HG03095 (cell line): ENCODE results near the gene MDK.

ENCODE experiments used
- ATAC-seq: cut with Tn5 transposase; IDR thresholded peaks from one replicate; pipeline ENCODE4 v1.9.1; 2021; ENCODE audit warnings: moderate library complexity; ENCODE audit not compliant: unreplicated experiment

MDK gene

DNA sequence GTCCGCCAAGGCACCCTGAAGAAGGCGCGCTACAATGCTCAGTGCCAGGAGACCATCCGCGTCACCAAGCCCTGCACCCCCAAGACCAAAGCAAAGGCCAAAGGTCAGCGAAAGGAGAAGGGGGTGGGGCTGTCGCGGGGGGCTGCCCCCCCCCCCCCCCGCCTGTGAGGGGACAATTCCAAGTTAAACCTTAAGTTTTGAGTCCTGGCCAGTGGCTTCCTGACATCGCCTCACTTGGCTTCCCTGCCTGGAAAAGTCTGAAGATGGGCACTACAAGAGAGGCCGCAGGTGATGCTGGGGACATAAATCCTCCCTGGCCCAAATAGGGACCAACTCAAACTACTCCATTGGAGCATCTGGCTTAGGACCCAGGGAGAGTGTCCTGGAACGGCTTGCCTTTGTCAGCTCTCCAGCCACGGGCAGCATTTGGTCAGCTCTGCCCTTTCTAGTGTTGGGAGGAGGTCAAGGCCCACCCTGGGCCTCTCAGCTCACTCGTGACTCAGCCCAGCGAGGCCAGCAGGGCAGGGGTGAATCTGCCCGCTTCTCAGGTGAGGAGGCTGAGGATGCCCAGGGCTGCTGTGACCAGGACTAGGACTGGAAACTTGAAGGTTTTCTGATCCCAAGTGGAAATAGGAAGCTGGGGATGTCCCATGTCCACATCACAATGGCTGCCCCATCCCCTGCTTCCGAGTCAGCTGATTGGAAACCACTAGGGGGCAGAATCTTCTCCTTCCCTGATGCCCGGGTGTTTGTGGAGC lies 1.4 kb downstream of the MDK start:
- no peak for ATAC-seq

DNA sequence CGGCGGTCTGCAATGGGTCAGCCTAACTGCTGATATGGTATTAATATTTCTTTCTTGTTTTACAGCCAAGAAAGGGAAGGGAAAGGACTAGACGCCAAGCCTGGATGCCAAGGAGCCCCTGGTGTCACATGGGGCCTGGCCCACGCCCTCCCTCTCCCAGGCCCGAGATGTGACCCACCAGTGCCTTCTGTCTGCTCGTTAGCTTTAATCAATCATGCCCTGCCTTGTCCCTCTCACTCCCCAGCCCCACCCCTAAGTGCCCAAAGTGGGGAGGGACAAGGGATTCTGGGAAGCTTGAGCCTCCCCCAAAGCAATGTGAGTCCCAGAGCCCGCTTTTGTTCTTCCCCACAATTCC lies 1.9 kb downstream of the MDK start:
- ATAC-seq = no peak

DNA sequence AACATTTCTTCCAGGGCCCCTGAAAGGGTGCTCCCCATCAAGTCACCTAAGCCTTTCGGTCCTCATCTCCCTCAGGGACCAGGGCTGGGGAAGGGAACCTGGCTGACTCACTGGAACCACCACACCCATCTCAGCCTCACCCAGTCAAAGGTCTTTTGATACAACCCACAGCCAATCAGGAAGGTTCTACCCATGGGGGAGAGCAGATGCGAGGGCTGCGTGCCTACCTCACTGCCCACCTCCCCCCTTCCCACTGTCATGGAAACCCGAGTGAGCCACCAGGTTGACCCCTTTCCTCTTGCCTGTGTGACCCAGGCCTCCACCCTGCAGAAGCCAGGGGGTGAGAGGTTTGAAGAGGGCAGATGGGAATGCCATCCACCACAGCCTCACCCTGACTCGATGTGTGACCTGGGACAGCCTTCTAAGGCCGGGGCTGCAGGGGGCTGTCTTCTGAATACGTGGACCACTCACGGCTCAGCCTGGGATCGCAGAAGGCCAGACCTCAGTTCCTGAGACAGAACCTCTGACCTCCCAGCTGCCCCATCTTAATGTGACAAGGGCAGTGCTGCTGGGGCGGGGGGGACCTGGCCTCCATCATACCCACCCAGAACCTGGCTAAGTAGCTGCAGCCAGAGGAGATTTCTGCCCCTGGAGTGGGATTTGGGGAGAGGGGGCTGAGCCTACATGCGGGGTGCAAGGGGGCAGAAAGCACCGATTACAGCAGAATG lies 2.7 kb downstream of the MDK start:
- ATAC-seq = no peak

DNA sequence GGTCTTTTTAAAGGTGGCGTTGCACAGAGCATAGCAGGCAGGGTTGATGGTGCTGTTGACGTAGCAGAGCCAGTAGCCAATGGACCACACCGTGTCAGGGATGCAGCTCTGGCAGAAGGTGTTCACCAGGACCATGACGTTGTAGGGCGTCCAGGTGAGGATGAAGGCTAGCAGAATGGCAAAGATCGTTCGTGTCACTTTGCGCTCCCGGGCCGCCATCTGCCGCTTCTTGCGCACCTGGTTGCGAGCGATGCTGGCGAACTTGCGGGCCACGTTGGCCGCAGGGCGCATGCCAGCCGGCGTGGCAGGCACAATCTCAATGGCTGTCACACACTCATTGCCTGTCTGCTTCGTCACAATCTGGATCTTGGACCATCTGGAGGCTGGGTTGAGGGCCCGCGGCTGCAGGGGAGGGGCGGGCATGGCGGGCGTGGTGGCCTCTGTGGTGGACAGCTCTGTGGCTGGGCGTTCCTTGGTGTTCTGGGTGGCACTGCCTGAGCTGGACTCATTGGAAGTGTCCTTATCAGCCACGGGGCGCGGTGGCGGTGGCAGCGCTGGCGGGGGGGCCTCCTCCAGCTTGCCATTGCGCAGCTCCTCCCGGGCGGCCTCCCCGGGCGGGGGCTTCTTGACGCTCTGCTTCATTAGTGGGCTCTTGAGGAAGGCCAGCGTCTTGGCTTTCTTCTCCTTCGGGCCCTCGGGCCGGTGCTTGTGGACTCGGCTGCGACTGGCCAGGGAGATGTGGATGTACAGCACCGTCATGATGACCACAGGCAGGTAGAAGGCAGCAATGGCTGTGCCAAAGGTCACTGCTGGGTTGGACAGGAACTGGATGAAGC lies 3.9 kb downstream of the MDK start:
- ATAC-seq = no peak

DNA sequence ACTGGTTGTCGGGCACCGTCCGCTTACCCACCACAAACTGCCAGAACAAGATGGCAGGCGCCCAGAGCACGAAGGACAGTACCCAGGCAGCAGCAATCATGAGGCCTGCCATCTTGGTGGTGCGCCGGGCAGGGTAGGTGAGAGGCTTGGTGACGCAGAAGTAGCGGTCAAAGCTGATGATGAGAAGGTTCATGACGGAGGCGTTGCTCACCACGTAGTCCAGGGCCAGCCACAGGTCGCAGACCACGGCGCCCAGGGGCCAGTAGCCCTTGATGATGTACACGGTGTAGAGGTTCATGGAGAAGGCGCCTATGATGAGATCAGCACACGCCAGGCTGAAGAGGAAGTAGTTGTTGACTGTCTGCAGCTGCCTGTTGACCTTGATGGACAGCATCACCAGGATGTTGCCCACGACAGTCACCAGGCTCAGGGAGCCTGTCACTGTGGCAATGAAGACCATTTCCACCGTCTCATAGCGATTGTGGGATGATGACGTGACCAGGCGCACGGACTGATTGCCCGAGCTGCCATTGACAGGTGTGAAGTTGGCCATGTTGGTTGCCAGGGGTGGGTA lies 4.6 kb downstream of the MDK start:
- no peak for ATAC-seq

DNA sequence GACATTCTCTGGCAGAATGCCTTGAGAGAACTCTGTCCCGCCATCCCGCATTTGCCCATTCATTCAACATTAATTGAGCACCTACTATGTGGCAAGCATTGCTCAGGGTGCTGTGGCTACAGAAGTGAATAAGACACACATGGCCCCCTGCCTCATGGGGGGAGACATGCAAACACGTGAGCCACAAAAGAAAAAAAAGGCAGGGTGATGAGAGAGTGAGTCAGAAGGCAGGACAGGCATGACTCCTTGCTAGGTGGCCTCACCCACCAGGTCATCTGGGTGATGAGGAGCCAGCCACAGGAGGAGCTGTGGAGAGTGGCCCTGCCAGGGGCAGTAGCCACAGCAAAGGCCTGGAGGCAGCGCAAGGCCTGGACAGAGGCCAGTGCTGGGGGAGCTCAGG lies 5.2 kb downstream of the MDK start:
- ATAC-seq = no peak

DNA sequence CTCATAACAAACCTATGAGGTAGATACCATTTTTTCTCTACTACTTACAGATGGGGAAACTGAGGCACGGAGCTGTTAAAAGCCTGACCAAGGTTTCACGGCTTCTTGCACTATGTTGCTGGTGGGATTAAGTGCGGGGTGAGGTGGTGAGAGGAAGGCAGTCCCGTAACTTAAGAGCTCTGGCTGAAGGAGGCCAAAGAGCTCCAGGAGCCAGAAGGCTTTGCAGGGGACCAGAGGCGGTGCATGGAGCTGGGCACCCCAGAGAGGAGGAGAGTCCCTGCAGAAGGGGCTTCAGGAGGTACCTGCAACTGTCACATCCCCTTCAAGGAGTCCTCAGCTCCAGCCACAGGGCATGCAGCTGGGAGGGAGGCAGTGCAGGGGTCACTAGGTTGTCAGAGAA lies 6.0 kb downstream of the MDK start:
- no peak for ATAC-seq

DNA sequence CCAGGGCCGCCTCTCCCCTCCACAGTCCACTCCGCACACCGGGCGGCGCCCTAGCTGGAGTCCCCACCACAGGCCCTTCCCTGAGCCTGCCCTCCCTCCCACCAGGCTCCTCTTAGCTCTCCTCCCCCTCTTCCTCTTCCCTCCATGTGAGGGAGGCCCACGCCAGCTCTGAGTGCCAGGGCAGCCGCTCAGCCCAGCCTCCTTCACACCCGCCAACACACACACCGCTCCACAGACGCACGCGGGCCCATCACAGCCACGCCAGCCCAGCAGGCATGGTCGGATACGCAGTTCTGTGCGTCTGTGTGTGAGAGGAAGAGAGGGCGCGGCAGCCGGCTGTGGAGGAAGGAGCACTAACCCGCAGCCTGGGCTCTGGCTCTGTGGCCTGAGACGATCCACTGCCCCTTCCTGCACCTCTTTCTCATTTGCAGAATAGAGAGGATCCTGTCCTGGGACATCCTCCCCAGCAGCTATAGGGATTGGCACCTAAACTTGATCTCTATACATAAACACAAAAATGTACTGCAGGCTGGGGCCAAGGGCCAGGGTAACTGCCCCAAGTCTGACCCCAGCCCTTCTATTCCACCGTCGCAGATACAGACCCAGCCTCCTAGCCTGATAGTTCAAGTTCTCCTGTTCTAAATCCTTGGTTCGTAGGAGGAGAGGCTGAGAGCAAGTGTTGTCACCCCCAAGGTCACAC lies 6.6 kb downstream of the MDK start:
- no peak for ATAC-seq

DNA sequence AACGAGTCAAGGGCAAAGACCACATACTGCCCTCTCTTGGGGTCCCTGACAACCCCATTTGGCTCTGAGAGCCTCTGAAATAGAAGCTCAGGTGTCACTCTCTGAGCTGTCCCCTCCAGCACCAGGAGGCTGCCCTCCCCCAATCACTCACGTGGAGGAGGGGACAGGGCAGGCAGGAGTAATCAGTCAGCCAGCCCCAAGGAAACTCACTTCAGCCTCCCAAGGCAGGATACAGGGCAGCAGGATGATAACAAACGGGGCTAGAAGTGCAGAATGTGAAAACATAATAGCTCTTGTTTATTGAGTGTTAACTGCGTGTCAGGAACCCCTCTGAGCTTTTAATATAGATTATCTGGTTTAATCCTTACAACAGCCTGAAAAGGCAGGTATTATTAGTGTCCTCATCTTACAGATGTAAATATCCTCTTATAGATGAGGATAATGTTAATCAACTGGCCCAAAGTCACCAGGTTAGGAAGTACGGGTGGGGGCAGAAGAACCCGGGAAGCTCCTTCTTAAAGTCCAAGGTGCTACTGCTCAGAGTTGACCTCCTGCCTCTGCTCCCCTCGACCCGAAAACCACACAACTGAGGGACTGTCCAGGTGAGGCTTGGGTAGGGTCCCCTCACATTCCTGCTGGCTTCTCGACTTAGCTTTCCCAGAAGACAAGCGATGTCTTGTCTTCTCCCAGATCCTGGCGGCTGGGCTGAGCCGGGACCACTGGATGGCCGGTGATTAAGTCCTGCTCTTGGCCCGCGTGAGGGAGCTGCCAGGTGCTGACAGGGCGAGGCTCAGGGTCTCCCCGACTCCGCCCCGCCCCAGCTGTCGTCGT lies 7.4 kb downstream of the MDK start:
- no peak for ATAC-seq

DNA sequence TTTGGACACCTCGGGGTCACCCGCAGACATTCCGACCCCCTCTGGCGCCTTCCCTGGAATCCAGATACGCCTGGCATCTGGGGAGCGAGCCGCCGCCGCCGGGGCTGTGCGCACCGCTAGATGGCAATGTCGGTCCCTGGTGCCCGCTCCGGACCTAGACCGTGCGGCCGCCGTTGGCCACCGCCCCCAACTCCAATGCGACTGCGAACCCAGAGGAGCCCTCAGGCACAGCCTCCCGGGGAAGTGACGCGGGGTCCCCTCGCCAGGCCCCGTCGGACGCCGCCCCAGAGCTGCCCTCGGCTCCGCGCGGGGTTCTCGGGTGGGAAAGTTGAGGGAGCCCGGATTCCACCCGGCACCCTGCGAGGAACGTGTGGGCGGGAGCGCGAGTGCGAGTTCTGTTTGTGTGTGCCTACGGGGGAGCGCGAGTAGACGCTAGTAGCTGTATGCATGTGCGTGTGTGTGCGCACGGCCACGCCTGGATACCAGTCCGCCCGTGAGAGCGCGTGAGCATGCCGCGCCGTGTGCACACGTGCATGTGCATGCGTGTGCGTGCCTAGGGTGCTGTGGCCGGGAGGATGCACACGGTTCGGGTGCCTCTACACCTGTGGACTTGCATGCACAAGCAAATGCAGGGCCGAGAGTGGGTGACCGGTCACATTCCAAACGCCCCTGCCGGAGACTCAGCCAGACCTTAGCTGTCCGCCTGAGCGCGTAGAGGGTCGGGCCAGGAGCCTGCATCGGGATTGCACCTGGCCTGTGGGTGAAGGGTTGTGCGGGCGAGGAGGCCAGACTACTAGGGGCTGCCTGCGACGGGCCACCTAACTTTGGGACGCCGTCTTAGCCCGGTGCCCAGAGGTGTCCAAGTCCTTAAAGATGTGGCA lies 8.2 kb downstream of the MDK start:
- no peak for ATAC-seq

DNA sequence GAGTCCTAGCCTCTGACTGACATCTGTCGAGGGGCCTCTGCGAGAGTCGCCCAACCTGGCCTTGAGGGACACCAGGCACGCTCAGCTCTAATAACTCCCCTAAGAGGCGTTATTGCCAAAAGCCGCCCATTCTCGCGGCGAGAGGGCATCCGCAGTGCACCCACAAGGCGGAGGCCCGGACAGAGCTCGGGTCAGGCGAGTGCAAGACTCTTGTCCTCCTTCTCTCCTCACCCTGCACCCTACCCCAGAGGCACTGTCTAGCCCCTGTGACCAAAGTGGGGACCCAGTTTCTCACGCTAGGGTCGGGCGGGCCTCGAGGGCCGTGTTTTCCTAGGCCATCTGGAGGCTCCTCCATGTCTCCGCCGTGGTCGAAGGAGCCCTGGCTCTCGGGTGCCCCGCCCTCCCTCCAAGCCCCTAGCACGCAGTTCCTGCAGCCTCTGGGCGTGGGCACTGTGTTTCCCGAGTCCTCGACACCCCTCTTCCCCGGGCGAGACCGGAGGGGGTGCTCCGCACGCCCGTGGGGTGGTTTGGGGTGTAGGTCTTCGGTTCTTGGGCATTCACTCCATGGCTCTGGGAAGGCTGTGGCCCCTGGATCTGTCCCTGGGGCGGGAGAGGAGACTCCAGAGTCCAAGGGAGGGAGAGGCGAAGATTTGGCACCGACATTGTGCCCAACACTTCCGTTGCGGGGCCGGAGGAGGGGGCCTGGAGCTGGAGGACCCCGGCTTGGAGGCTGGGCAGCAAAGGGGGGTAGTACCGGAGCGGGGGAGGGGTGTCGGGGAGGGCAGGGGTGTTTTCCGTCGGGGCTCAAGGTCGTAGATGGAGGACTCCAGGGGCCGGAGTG lies 9.1 kb downstream of the MDK start:
- ATAC-seq = no peak

DNA sequence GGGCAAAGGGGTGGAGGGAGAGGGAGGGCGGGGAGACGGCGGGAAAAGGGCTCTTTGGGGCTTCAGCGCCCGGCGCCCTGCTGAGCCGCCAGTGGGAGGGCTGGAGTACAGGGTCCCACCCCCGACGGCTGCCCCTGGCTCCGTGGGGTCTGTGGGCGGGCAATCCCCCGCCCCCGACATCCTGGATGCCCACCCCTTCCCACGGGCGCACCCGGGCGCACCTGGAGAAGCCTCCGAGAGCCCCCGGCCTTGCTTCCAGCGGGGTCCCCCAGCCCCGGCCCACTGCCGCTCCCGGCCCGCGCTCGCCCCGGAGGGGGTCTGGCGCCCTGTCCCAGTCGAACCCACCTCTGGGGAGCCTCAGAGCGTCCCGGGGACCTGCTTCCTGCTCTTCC lies 9.7 kb downstream of the MDK start:
- no peak for ATAC-seq

DNA sequence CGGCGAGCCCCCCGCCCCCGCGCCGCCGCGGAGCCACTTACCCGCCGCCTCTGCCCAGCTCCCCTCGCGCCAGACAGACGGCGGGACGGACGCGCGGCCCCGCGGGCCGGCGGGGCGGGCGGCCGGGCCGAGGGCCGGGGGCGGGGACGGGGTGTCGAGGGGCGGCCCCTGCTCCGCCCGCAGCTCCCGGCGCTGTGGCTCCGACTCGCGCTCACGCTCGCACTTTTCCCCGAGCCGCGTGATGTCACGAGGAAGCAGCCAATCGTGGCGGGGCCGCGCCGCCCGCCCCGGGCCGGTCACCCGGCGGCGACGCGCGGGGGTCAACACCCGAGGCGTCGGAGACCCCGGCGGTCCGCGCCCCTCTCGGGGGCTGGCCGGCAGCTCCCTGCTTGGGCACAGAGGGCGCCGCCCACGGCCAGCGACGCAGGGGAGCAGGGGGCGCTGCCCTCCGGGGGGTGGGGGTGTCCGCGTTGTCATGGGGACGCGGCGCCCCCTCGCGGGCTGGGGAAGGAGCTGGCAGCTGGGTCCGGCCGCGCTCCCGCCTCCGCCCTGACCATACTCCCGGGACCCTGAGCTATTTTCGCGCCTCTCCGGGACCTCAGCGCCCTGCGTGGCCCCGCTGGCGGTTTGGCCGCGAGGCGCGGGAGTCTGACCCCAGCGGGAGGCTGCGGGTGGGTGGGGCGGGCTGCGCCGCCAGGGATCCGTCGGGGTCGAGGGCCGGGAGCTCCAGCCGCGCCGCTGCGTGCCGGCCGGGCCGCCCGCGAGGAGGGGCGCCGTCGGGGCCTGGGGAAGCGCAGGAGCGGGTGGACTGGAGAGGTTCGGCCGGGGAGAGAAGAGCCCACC lies 10.3 kb downstream of the MDK start, which contains the start of gene CHRM4:
CHRM4 (minus strand) TSS at position 199 of the 843 bp plus-strand sequence. CDS start 5,219 bp downstream, outside the sequence.
- peak; percentile 3 for ATAC-seq

DNA sequence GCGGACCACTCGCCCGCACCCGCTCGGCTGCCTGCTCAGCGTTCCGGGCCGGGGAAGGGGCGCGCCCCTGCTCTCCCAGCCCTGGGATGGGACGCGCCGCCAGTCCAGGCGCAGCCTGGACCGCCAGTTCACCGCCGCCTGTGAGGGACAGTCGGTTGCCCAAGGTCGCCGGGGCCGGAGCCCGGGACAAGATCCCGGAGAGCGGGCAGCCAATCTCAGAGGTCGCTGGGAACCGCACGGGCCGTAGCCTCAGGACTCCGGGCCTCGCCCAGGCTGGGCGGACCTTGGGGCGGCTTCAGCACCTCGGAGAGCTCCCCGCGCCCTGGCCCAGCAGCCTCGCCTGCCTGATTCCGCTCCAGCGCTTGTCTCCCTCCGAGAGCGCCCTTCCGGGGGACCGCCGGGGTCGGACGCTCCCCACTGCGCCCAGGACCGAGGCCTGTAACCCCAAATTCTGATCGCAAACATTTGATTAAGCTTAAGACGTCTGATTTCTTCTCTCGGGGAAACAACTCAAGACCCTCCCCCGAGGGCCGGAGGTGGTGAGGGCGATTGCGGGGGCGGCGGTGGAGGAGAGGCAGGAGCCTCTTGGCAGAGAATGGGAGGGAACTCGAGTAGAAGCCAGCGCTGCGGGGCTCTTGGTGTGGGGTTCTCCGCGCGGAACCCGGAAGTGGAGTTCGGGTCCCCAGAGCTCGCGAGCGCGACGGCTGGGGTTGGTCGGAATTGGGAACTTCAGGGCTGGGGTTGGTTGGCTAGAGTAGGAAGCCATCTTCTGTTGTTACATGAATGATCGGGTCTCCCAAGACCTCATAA lies 11.2 kb downstream of the MDK start:
- peak; percentile 65 for ATAC-seq

DNA sequence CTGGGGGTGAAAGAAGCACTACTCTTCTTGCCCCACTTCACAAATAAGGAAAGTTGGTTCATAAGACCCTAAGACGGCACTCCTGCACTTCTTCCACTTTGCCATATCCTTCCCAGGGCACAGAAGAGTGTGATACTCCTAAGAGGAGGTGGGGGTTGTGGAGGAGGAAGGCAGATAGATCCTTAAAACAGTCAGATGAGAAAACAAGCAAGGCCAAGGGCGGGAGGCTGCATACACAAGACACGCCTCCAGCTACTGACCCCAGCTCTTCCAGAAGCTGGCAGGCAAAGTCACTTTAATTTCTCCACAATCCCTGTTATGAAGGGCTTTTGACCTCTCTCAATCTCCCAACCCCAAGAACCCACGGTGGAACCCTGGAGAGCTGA lies 11.8 kb downstream of the MDK start:
- ATAC-seq = no peak

DNA sequence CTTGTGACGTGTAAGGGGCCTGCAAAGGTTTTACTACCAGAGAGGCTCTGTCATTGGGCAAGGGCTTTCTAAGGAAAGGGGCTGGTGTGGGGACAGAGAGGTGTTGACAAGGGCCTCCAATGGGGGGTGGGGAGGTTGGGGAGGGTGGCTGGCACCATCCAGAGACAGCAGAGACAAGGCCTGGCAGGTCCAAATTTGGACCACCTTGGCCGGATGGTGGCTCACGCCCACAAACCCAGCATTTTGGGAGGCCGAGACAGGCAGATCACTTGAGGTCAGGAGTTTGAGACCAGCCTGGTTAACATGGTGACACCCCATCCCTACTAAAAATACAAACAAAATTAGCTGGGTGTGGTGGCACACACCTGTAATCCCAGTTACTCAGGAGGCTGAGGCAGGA lies 12.3 kb downstream of the MDK start:
- no peak for ATAC-seq
